MM.1S (cell line): Measurements from ENCODE around the gene XPO4.

Experiments used
- DNase-seq: peaks from one replicate; pipeline ENCODE4 v3.0.0-alpha.2; 2015
- H2AFZ ChIP-seq: fragments of 300-600 bp; sonication (generic); 2 replicates; pipeline ENCODE4 v1.6.0; 2016; ENCODE audit warnings: antibody characterized with exemption, low read length
- H3F3A ChIP-seq: fragments of 300-600 bp; sonication (generic); 2 replicates; pipeline ENCODE4 v1.6.1; 2016; ENCODE audit warnings: mild to moderate bottlenecking, antibody characterized with exemption, low read length, moderate library complexity, mixed read lengths; ENCODE audit not compliant: insufficient read depth
- H3K27ac ChIP-seq: fragments of 300-600 bp; sonication (generic); 2 replicates; pipeline ENCODE4 v1.5.1; 2016; ENCODE audit warnings: mild to moderate bottlenecking, low read length
- H3K27me3 ChIP-seq: fragments of 300-600 bp; sonication (generic); replicated peaks from 2 replicates; pipeline ENCODE4 v1.6.0; 2016; ENCODE audit warnings: low read length; ENCODE audit not compliant: insufficient read depth
- H3K36me3 ChIP-seq: fragments of 300-600 bp; sonication (generic); replicated peaks from 2 replicates; pipeline ENCODE4 v1.6.1; 2016; ENCODE audit warnings: mild to moderate bottlenecking, low read length, mixed read lengths; ENCODE audit not compliant: insufficient read depth
- H3K4me1 ChIP-seq: fragments of 300-600 bp; sonication (generic); 2 replicates; pipeline ENCODE4 v1.6.1; 2016; ENCODE audit warnings: low read length, mixed read lengths
- H3K4me2 ChIP-seq: fragments of 300-600 bp; sonication (generic); 2 replicates; pipeline ENCODE4 v1.6.0; 2016; ENCODE audit warnings: low read depth, low read length
- H3K4me3 ChIP-seq: fragments of 300-600 bp; sonication (generic); 2 replicates; pipeline ENCODE4 v1.5.1; 2016; ENCODE audit warnings: low read length, mixed read lengths
- H3K79me2 ChIP-seq: fragments of 300-600 bp; sonication (generic); 2 replicates; pipeline ENCODE4 v1.6.1; 2016; ENCODE audit warnings: mixed run types, low read length, mixed read lengths
- H3K9ac ChIP-seq: fragments of 300-600 bp; sonication (generic); 2 replicates; pipeline ENCODE4 v1.6.1; 2016; ENCODE audit warnings: low read length, mixed read lengths
- H3K9me2 ChIP-seq: fragments of 300-600 bp; sonication (generic); replicated peaks from 2 replicates; pipeline ENCODE4 v1.6.1; 2016; ENCODE audit warnings: mild to moderate bottlenecking, low read length, mixed read lengths; ENCODE audit not compliant: insufficient read depth
- H3K9me3 ChIP-seq: fragments of 300-600 bp; sonication (generic); replicated peaks from 2 replicates; pipeline ENCODE4 v1.6.1; 2016; ENCODE audit warnings: mild to moderate bottlenecking, low read length, mixed read lengths; ENCODE audit not compliant: insufficient read depth
- H4K20me1 ChIP-seq: fragments of 300-600 bp; sonication (generic); 2 replicates; pipeline ENCODE4 v1.6.1; 2016; ENCODE audit warnings: mild to moderate bottlenecking, low read length, moderate library complexity, mixed read lengths; ENCODE audit not compliant: insufficient read depth
- CTCF ChIP-seq: fragments of 300-600 bp; sonication (generic); IDR thresholded peaks from 2 replicates; pipeline ENCODE4 v1.5.1; 2016; ENCODE audit warnings: antibody characterized with exemption, low read length, mixed read lengths
- EZH2 ChIP-seq: fragments of 300-600 bp; sonication (generic); optimal IDR thresholded peaks from 2 replicates; pipeline ENCODE3; 2017; ENCODE audit warnings: low read depth, mild to moderate bottlenecking, antibody characterized with exemption, low read length, mixed read lengths
- EZH2phosphoT487 ChIP-seq: fragments of 300-600 bp; sonication (generic); IDR thresholded peaks from 2 replicates; pipeline ENCODE4 v1.6.1; 2018; ENCODE audit warnings: antibody characterized with exemption, low read length

Gene XPO4

GRCh38 chr13:20740021-20740420, 162.5 kb downstream of the XPO4 start:
- Histone ChIP-seq H3K9me2 (no peaks in the 10 kb centered on the region), H3K36me3 (no peaks in the 10 kb centered on the region), H4K20me1 (no peaks in the 10 kb centered on the region), H3K4me1 (no peaks in the 10 kb centered on the region), H3K79me2 (no peaks in the 10 kb centered on the region), H3K4me3 (no peak overlapping the region), H3K9ac (no peak overlapping the region), H3K27ac (no peak overlapping the region), H2AFZ (no peak overlapping the region), H3F3A (no peaks in the 10 kb centered on the region), H3K27me3 (no peaks in the 10 kb centered on the region), H3K4me2 (no peak overlapping the region), H3K9me3 (no peaks in the 10 kb centered on the region)
- no peak for TF ChIP-seq EZH2phosphoT487
- TF ChIP-seq EZH2 = no peak
- TF ChIP-seq CTCF = no peak
- DNase-seq = no peak

GRCh38 chr13:20738616-20739015, 163.9 kb downstream of the XPO4 start:
- Histone ChIP-seq H3K4me1 (no peaks in the 10 kb centered on the region), H3K27me3 (no peaks in the 10 kb centered on the region), H3K9me3 (no peaks in the 10 kb centered on the region), H2AFZ (no peak overlapping the region), H3K9me2 (no peaks in the 10 kb centered on the region), H3F3A (no peaks in the 10 kb centered on the region), H3K27ac (no peak overlapping the region), H3K79me2 (no peaks in the 10 kb centered on the region), H4K20me1 (no peaks in the 10 kb centered on the region), H3K4me2 (no peak overlapping the region), H3K36me3 (no peaks in the 10 kb centered on the region), H3K4me3 (no peak overlapping the region), H3K9ac (no peak overlapping the region)
- TF ChIP-seq CTCF (no peak), EZH2phosphoT487 (no peak), EZH2 (no peak)
- DNase-seq = no peak

GRCh38 chr13:20729633-20730585, 172.6 kb downstream of the XPO4 start:
- H3K9ac ChIP-seq = no peak overlapping the region
- H3K4me3 ChIP-seq = no peak overlapping the region
- H4K20me1 ChIP-seq = no peaks in the 10 kb centered on the region
- no peaks in the 10 kb centered on the region for H3K9me2 ChIP-seq
- H3K4me2 ChIP-seq = no peak overlapping the region
- H3F3A ChIP-seq = no peaks in the 10 kb centered on the region
- H3K4me1 ChIP-seq = no peaks in the 10 kb centered on the region
- no peaks in the 10 kb centered on the region for H3K36me3 ChIP-seq
- DNase-seq = no peak
- no peak overlapping the region for H3K27ac ChIP-seq
- no peaks in the 10 kb centered on the region for H3K27me3 ChIP-seq
- no peak overlapping the region for H2AFZ ChIP-seq
- no peaks in the 10 kb centered on the region for H3K9me3 ChIP-seq
- no peak for TF ChIP-seq EZH2phosphoT487
- TF ChIP-seq CTCF = no peak
- TF ChIP-seq EZH2 = no peak
- no peaks in the 10 kb centered on the region for H3K79me2 ChIP-seq
